Measurements from ENCODE around the gene DNAJC9. TPM values are rescaled to one million over a fixed set of nuclear protein-coding genes. Genes with fewer than 3 reads are reported as not detected.

The DNAJC9 gene
- total RNA-seq, 1 experiment from 2014 or later: 282 TPM

DNA sequence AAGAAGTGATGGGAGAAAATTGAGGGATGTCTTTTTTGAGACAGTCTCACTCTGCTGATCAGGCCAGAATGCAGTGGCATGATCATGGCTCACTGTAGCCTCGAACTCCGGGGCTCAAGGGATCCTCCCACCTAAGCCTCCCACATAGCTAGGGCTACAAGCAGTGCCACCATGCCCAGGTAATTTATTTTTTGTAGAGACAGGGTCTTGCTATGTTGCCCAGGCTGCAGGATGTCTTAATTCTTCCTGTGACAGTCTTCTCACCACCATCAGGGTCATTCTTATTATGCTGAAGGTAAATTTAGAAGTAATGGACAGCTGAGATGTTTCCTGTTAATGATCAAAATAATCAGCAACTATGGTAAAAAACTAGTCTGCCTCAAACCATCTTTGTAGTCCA, 7.1 kb downstream of the DNAJC9 start:
- peaks cover 34% of the 10 kb centered on the region for H4K20me1 ChIP-seq (ENCODE audit: low read length)
- H3K9me3 ChIP-seq (ENCODE audit: low read length): no peaks in the 10 kb centered on the region
- ATAC-seq (no peak), DNase-seq (no peak)
- no peak overlapping the region for H2AFZ ChIP-seq (ENCODE audit: low read length)
- no peak overlapping the region for H3K4me2 ChIP-seq (ENCODE audit: low read length)
- H3K79me2 ChIP-seq (ENCODE audit: low read length): peaks cover 39% of the 10 kb centered on the region
- H3K9ac ChIP-seq (ENCODE audit: low read length): no peak overlapping the region
- no peak overlapping the region for H3K4me3 ChIP-seq (ENCODE audit: low read length)
- CTCF ChIA-PET: interaction anchor here (0.6 kb wide), 1 partner anchor 116 kb away, joined by 3 read pairs; no protein-coding TSS in a partner anchor
- peaks cover 11% of the 10 kb centered on the region for H3K4me1 ChIP-seq (ENCODE audit: insufficient read depth, low read length)
- peaks cover 90% of the 10 kb centered on the region for H3K36me3 ChIP-seq (ENCODE audit: low read depth, low read length)
- TF ChIP-seq, protein P1, sequence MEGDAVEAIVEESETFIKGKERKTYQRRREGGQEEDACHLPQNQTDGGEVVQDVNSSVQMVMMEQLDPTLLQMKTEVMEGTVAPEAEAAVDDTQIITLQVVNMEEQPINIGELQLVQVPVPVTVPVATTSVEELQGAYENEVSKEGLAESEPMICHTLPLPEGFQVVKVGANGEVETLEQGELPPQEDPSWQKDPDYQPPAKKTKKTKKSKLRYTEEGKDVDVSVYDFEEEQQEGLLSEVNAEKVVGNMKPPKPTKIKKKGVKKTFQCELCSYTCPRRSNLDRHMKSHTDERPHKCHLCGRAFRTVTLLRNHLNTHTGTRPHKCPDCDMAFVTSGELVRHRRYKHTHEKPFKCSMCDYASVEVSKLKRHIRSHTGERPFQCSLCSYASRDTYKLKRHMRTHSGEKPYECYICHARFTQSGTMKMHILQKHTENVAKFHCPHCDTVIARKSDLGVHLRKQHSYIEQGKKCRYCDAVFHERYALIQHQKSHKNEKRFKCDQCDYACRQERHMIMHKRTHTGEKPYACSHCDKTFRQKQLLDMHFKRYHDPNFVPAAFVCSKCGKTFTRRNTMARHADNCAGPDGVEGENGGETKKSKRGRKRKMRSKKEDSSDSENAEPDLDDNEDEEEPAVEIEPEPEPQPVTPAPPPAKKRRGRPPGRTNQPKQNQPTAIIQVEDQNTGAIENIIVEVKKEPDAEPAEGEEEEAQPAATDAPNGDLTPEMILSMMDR (conservative IDR thresholded peaks at IDR 0.05; ENCODE audit: low read depth, low read length): no peak
- TF ChIP-seq EZH2phosphoT487 (IDR thresholded peaks at IDR 0.05; ENCODE audit: borderline replicate concordance, low read length) (no peak), EZH2 (IDR thresholded peaks at IDR 0.05; ENCODE audit: low read length, unreplicated experiment) (no peak)
- no peaks in the 10 kb centered on the region for H3F3A ChIP-seq (ENCODE audit: low read length, unreplicated experiment)
- H3K27me3 ChIP-seq (ENCODE audit: low read length): no peaks in the 10 kb centered on the region
- H3K9me2 ChIP-seq (replicated peaks; ENCODE audit: low read length): no peaks in the 10 kb centered on the region
- no peak overlapping the region for H3K27ac ChIP-seq (ENCODE audit: low read length)
- BruUV-seq (replicated peaks): no TSS peak
- POLR2A ChIA-PET (ENCODE audit: unreplicated experiment): no interaction called here
- intact Hi-C loops (cut with micrococcal nuclease): no loop called here

DNA sequence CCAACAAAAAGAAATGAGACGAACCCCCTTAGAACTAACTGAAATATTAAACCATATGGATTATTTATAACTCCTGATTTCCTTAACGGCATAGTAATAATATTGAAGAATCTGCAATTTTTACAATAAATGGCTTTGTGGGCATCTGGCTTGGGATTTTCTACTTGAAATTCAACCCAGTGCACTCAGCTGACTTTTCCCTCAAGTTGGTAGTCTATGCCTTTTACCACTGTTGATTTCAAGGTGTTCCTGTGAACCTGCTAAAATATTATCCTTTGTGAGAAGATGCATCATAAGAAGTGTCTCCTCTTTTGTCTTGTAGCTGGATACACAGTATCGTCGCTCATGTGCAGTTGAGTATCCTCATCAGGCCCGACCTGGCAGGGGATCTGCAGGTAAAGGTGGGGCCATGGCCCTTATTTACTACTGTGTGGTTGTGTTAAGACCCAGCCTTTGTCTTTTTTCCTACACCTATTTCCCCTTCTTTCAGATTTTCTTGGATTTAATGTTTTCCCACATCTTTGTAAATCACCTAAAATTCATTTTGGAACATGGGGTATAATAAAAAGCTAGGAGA, 8.0 kb downstream of the DNAJC9 start:
- no peak for ATAC-seq
- Histone ChIP-seq H3K4me1 (ENCODE audit: insufficient read depth, low read length) (peaks cover 2% of the 10 kb centered on the region), H3K9me3 (ENCODE audit: low read length) (no peaks in the 10 kb centered on the region), H3K4me2 (ENCODE audit: low read length) (no peak overlapping the region), H4K20me1 (ENCODE audit: low read length) (peaks cover 25% of the 10 kb centered on the region), H3K79me2 (ENCODE audit: low read length) (peaks cover 31% of the 10 kb centered on the region), H3K36me3 (ENCODE audit: low read depth, low read length) (peaks cover 90% of the 10 kb centered on the region), H3K4me3 (ENCODE audit: low read length) (no peak overlapping the region), H3K27me3 (ENCODE audit: low read length) (no peaks in the 10 kb centered on the region), H2AFZ (ENCODE audit: low read length) (no peak overlapping the region), H3K9ac (ENCODE audit: low read length) (no peak overlapping the region), H3K27ac (ENCODE audit: low read length) (no peak overlapping the region), H3K9me2 (replicated peaks; ENCODE audit: low read length) (no peaks in the 10 kb centered on the region), H3F3A (ENCODE audit: low read length, unreplicated experiment) (no peaks in the 10 kb centered on the region)
- no peak for DNase-seq
- TF ChIP-seq EZH2 (IDR thresholded peaks at IDR 0.05; ENCODE audit: low read length, unreplicated experiment) (no peak), EZH2phosphoT487 (IDR thresholded peaks at IDR 0.05; ENCODE audit: borderline replicate concordance, low read length) (no peak)
- TF ChIP-seq, protein P1 (conservative IDR thresholded peaks at IDR 0.05; ENCODE audit: low read depth, low read length): no peak
- intact Hi-C loops (cut with micrococcal nuclease): no loop called here
- no TSS peak for BruUV-seq (replicated peaks)
- ChIA-PET CTCF (interaction anchor here (0.6 kb wide), 1 partner anchor 117 kb away, joined by 3 read pairs; no protein-coding TSS in a partner anchor), POLR2A (ENCODE audit: unreplicated experiment) (no interaction called here)

DNA sequence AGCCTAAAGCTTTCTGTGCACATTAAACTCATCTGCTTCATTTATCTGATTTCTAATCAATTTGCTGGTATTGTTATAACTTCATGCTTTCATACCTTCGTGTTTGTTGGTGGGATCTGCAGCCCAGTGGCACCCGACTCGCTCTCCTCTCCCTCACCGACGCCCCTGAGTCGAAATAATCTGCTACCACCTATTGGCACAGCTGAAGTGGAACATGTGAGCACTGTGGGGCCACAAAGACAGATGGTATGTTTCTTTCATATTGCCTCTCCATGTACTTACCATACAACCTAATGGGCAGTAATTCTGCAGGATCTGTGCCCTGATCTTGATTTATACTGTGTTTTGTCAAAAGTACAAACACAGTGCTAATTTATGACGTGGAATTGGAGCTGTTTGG, 12.4 kb downstream of the DNAJC9 start:
- no TSS peak for BruUV-seq (replicated peaks)
- no peak overlapping the region for H3K4me3 ChIP-seq (ENCODE audit: low read length)
- no peak; the same call in 1 of the 2 replicates for ATAC-seq
- H3K9me3 ChIP-seq (ENCODE audit: low read length): no peaks in the 10 kb centered on the region
- no peak overlapping the region for H2AFZ ChIP-seq (ENCODE audit: low read length)
- ChIA-PET CTCF (interaction anchor here (1.7 kb wide), 1 partner anchor 12 kb away, joined by 5 read pairs; the partner anchor contains the start of gene DNAJC9), POLR2A (ENCODE audit: unreplicated experiment) (interaction anchor here (0.5 to 0.8 kb wide), 2 partner anchors 12 to 140 kb away, joined by 5 to 13 read pairs; partner anchors contain the start of gene DNAJC9)
- H3K4me2 ChIP-seq (ENCODE audit: low read length): no peak overlapping the region
- H4K20me1 ChIP-seq (ENCODE audit: low read length): no peaks in the 10 kb centered on the region
- H3K36me3 ChIP-seq (ENCODE audit: low read depth, low read length): peaks cover 79% of the 10 kb centered on the region
- H3K27ac ChIP-seq (ENCODE audit: low read length): no peak overlapping the region
- H3F3A ChIP-seq (ENCODE audit: low read length, unreplicated experiment): no peaks in the 10 kb centered on the region
- no peak for DNase-seq
- H3K9ac ChIP-seq (ENCODE audit: low read length): no peak overlapping the region
- TF ChIP-seq, protein P1 (conservative IDR thresholded peaks at IDR 0.05; ENCODE audit: low read depth, low read length): no peak
- TF ChIP-seq EZH2 (IDR thresholded peaks at IDR 0.05; ENCODE audit: low read length, unreplicated experiment) (no peak), EZH2phosphoT487 (IDR thresholded peaks at IDR 0.05; ENCODE audit: borderline replicate concordance, low read length) (no peak)
- intact Hi-C loops (cut with micrococcal nuclease): no loop called here
- H3K79me2 ChIP-seq (ENCODE audit: low read length): no peaks in the 10 kb centered on the region
- H3K9me2 ChIP-seq (replicated peaks; ENCODE audit: low read length): no peaks in the 10 kb centered on the region
- no peaks in the 10 kb centered on the region for H3K4me1 ChIP-seq (ENCODE audit: insufficient read depth, low read length)
- H3K27me3 ChIP-seq (ENCODE audit: low read length): no peaks in the 10 kb centered on the region

Measured in PC-3 (cell line).